Stimulated activated CD4-positive, alpha-beta T cell treated with anti-CD3 and anti-CD28 coated beads, Interleukin-2, amount 100 ng/mL, for 24 hours (primary cell): ENCODE results near the gene GALC.
"Not testable (repeated sequence)": the region's sequence is repeated elsewhere in the genome, so short reads cannot be mapped to it uniquely, and the experiment has no call there.

Source experiments
- DNase-seq, 2 donors: peaks; one replicate each; pipeline ENCODE4 v3.0.0-alpha.2; 2020

The GALC gene

DNA sequence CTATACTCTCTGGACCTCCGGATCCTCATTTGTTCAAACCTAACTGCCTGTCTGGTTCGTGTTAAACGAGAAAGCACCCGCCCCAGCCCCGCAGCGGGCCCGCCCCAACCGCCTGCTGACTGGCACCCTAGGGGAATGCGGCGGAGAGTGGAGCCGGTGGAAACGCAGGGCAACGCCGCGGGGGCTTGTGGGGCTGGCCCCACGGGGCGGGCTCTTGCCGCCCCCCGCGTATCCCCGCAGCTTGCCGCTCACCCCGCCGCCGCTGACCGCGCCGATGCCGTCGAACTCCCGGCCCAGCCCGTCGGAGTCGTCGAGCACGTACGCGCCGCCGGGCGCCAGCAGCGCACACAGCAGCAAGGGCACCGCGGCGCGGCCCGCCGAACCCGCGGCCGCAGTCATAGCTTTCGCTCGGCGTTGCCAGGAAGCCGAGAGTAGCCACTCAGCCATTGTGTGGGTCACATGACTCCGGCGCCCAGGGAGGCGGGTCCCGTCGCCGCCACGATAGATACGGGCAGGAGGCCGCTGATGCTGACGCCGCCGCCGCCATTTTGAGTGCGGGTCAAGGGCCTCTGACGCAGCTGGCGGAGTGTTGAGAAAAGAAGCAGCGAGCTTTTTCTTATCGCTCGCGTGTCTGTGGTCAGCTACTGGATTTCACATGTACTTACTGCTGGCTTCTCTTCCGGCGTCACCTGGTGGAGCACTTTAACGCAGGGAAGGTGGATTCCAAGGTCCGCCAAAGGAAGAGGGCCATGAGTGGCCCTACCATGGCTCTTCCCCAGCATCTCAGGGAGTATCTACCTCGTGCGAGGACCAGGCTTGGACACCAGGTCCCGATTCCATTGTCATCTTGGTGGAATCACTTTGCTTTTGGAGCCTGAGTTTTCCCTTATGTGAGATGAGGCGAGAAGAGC is at the start of gene GALC:
TSS of gene GALC (minus strand) at position 465 of the 911 bp plus-strand sequence. CDS start at position 447, 18 bp downstream.
- peak; percentile 94 to 95 for DNase-seq

DNA sequence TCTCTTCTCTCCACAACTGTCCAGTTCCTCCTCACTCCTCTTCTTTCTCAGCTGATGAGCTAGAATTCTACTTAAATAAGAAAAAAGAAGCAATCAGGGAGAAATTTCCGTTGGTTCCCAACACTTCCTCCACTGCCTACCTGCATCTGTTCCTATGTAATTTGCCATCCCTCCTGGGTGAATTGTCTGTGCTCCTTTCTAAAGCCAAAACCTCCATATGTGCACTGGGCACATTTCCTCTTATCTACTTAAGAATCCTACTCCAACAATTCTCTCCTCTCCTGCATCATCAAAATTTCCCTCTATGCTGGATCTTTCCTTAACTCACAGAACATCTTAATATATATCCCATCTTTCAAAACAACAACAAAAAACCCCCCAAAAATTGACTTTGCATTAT is 47.2 kb upstream of the GALC start:
- no peak for DNase-seq

DNA sequence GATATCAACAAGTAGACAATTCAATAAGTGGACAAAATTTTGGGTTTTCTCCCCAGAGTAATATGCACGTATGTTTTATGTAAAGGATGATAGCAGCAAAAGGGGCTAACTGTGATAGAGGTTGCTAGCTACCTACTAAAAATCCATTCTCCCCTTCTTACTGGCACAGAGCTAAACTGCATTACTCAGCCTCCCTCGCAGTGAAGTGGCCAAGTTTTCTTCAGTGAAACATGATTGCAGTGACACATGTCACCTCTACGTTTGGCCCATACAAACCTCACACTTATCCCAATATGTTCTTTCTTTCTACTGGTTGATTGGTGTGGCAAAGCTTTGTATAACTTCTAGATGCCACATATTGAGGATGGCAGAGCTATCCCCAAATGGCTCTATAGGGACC is 46.2 kb upstream of the GALC start:
- DNase-seq: no peak

DNA sequence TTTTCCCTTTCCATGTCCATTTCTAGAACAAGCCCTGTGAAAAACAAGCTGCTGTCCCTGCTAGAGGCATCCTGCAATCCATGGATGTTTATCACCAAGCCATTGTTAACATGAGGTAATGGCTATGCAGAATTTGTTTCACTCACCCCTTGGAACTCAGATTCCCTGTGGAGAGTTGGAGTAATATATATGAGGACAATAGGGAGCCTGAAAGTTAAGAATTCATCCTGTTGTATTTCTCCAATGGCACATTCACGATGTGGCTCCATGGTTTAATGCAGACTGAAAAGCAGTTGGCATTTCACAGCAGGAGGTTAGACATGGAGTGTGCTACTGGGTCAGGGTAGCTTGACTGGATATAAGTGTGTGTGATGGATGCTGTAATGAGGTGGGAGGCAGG is 44.3 kb upstream of the GALC start:
- DNase-seq: no peak

DNA sequence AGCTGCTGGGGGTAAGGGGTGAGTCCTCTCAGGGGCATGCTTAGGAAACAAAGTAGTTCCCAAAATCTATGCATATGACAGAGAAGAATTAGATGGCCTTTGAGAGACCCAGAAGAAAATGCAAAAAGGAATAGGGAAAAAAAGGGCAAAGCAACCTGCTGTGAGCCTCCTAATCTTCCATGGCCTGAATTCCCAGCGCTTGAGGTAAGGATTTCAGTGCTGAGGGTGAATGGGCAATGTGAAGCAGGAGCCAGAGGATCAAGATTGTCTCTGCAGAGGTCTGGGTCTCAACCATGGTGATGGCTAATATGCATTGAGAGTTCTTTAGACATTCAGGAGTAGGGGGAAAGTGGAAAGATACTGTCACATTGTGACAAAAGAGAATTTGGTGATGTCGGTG is 43.4 kb upstream of the GALC start:
- DNase-seq: no peak

DNA sequence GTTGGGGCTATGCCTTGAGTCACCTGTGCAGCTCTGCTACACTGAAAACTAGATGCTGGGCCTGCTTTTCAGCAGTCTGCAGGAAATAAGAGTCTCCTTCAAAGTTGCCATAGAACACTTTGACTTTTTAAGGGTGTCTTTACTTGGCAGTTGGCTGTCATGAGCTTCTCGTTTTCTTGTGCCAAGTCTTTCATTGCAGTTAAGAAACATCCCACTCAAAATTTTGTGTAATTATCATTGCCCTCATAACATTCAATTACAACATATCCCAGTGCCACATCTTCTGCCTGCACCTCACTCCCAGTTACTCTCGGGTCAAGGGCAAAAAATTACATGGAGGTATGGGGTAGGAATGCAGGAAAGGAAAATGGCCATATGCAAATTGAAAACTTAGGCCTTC is 41.1 kb upstream of the GALC start:
- DNase-seq: no peak

DNA sequence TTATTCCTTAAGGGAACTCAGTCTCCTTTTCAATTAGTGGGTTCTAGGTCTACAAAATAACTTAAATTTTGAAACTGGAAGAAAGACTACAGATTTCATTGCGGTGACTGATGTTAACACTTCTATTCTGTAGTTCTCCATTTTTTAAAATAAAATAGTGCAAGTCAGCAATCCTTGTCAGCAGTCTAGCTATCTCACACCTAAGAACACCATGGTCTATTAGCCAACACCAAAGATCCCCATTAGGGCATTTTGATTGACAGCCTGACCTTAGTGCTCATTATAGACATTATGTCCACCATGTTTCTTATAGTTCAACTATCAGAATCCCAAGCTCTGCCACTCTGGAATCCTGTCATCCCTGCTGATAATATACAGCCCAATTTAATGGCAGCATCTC is 39.4 kb upstream of the GALC start:
- DNase-seq: no peak

DNA sequence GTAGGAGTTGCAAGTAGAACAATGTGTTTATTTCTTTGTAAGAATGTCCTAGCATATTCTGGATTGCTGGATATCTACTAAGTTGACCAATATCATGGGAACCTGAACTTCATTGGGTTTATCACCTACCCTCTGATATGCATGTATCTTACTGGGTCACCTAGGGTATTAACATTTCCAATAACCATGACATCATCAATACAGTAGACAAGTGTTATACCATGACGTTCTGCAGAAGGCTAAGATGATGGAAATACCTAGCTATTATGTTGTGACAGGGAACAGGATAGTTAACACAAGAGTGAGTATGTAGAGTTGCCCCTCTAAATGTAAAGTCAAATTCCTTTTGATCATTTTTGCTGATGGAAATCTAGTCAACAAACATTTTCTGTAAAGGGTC is 37.9 kb upstream of the GALC start:
- DNase-seq: no peak

DNA sequence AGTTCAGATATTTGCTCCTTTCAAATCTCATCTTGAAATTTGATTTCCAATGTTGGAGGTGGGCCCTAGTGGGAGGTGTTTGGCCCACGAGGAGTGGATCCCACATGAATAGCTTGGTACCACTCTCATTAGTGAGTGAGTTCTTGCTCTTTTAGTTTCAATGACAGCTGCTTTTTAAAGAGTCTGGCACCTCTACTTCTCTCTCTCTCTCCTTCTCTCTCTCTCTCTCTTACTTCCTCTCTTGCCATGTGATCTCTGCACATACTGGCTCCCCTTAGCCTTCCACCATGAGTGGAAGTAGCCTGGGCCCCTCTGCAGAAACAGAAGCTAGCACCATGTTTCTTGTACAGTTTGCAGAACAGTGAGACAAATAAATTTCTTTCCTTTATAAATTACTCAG is 37.1 kb upstream of the GALC start:
- no peak for DNase-seq

DNA sequence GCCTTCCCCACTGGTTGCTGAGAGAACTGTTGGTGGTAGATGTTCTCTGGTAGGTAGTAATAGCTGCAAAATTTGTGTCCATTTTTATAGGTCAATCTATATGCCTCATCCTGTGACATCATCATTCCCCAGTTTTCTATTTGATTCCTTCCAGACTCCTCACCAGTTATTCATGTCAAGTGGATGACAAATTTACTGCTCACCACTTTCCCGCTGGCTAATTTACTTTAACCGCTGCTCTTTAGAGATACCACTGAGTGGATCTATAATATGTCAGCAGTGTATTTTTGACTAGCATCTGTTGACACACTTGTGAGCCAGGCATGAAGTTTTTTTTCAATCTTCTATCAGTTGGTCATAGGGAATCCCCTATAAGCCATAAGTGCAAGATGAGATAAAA is 36.5 kb upstream of the GALC start:
- DNase-seq: no peak

DNA sequence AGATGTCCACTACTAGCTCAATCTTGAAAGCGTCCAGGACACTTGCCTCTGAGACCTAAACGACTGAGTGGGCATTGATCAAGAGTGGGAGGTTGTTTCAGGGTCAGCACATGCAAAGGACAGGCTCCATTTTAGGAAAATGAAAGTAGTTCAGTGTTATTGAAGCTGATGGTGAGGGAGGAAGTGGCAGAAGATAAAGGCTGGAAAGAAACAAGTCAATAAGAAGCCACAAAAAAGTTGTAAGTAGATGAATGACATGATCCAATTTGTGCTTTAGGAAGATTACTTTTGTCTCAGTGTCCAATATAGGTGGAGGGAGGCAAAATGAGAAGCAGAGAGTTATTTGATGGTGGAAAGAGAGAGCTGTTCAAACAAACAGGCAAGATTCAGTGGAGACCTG is 33.9 kb upstream of the GALC start:
- DNase-seq: no peak

DNA sequence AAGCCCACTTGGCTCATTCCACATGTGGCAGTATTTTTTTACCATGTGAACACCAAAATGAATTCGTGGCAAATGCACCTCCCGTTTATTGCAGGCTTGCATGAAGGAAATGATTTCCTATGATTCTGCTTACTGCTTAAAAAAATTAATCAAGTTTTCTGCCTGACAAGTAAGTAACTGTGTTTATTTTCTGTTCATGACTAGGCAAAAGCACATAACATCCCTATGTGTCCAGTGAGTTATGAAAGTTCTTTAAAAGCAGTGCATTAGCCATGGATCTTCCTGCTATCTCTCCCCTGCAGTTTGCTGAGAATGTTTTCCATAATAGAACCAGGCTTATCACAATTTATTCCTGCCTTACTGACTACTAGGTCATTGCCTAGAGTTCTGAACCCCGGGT is 32.3 kb upstream of the GALC start:
- no peak for DNase-seq

DNA sequence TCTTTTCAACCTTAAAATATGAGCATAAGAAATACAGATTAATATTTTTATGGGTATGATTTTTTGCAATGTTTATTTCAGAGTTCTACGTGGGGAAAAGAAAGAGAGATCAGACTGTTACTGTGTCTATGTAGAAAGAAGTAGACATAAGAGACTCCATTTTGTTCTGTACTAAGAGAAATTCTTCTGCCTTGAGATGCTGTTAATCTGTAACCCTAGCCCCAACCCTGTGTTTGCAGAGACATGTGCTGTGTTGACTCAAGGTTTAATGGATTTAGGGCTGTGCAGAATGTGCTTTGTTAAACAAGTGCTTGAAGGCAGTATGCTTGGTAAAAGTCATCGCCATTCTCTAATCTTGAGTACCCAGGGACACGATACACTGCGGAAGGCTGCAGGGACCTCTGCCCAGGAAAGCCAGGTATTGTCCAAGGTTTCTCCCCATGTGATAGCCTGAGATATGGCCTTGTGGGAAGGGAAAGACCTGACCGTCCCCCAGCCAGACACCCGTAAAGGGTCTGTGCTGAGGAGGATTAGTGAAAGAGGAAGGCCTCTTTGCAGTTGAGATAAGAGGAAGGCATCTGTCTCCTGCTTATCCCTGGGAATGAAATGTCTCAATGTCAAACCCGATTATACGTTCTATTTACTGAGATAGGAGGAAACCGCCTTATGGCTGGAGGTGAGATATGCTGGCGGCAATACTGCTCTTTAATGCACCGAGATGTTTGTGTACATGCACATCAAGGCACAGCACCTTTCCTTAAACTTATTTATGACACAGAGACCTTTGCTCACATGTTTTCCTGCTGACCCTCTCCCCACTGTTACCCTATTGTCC is 31.5 kb upstream of the GALC start:
- not testable (repeated sequence) for DNase-seq

DNA sequence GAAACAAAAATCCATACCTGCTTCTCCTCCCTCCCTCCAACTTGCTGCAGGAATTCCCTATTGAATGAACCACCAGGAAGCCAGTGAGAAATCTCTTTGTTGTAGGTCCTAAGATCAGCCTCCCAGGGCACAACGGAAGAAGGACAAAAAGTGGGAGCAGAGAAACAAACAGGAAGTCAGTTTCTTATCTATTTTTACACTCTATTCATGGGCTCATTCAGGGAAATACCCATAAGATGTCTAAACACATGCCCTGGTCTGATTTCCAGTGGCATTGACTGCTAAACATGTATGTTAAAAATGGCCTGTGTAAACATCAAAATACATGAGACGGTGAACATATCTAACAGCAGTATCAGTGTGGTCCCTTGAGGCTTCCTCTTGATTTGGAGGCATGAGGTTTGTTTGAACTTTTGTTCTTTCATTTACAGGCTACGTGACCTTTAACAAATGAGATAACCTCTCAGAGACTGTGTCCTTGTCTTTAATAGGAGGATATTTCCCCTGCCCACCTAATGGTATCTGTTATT is 30.7 kb upstream of the GALC start:
- DNase-seq: no peak

DNA sequence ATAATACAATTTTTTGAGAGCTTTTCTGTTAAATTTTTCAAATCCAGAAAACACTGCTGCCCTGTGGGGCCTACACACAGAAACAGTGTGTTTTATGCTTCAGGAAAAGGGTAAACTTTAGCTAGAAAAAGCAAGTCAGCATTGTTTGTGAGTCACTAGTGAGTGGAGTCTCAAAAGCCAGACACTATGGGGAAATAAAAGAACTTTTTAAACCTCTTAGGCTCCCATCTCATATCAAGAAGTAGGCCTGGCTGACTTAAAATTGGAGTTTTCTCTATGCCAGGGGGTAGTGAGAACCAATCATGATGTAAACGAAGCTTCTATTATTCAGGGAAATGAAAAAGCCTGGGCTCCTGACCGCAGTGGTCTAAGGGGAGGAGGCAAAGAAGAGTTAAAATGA is 24.6 kb upstream of the GALC start:
- no peak for DNase-seq

DNA sequence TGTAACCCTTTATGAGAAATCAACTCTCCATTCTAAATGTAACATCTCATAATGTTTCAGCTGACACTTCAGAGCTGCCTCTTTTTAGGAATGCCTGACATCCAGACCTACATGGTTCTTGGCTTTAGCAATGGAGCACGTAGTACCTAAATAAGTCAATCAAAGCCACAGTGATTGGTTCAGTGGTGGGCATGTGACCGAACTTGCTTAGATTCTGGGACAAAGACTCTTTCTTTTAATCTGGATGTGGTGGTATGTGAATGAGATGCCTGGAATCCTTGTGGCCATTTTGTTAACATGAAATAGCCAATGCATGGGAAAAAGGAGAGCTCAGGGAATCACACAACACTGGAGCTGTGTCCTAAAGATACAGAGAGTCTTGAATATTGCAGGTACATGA is 23.8 kb upstream of the GALC start:
- DNase-seq: no peak

DNA sequence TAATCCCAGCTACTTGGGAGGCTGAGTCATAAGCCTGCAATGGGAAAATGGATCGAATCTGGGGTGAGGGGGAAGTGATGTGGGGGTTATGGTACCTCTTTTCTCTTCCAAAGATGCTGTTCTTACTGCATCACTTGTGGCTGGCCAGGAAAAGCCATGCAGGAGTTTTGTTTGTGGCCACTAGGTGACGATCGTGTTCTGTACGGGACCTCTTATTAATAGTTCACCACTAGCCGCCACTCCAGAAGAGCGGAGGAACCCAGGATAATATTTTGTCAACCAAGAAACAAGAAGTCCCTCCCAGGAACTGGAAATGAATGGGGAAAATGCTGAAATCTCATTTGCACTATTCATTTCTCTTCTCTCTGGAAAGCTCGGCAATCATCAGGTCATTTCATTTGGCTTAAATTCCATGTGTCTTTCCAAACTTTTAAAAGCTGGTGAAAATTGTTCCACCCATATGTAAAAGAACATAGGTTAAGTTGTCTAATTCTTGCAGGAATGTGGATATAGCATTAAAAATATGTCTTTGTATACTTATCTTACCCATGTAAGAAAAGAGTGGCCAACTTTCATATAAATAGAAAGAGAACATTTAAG is 20.9 kb upstream of the GALC start:
- peak; percentile 25 to 36 for DNase-seq

DNA sequence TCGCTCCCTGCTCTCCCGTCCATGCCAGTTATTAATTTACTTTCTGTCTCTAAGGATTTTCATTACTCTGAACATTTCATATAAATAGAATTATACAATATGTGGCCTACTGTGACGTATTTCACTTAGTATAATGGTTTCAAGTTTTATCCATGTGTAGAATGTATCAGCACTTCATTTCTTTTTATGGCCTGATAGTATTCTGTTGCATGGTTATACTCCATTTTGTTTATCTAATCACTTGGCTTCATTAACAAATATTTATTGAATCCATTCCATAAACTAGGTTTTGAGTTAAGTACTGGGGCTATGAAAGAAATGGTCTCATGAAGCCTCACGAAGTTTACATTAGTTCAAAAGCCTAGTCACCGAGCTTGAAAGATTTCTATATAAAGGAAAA is 19.5 kb upstream of the GALC start:
- no peak for DNase-seq

DNA sequence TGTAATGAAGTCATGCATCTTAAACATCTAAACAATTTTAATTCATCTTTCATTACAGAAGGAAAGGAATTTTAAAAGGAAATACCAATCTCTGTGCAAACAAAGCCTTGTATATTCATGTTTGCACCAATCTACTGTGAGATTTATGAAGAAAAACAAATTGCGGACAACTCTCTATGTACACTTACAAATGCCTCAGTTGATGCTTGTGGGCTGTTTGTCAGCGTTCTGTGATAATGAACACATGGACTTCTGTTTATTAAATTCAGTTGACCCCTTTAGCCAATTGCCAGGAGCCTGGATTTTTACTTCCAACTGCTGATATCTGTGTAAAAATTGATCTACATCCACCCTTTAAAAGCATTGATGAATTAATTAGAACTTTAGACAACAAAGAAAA is 17.3 kb upstream of the GALC start:
- no peak for DNase-seq

DNA sequence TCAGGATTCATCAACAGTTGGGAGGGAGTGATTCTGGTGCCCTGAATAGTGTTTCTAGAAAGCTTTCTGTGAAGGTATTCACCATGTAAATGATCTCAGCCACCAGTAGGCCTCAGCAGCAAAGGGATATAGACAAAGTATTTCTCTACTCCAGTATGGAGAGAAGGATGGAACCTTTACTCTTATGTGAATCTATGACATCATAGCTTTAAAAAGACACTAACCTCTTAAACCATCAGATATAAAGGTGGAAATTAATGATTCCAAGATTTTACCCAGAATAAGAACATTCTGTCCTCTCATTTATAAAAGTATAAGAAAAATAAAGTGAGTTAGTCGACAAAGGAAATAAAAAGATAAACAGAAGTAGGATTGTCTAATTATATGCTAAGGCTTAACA is 16.5 kb upstream of the GALC start:
- no peak for DNase-seq

DNA sequence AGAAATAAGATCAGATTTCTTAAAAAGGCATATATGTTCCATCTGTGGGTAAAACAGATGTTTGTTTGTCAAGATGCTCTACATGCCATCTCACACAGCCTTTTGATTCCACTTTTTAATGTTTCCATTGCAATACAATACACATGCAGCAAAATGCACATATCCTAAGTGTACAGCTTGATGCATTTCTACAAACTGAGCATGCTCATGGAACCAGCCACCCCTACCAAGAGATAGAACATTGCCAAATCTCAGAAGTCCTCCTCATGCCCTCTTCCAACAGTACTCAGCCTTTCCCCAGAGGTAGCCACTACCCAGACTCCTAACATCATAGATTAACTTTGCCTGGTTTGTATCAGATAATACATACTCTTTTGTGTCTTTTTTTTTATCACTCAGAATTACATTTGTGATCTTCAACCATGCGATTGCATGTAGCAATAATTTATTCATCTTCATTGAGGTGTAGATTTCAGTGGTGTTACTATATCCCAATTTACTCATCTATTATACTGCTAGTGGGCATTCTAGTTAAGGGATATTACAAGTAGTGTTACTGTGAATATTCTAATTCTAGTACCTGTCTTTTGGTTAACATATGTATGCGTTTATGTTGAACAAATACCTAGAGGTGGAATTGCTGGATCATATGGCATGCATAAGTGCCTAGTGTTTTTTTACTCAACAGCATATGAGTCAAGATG is 15.2 kb upstream of the GALC start:
- DNase-seq: no peak

DNA sequence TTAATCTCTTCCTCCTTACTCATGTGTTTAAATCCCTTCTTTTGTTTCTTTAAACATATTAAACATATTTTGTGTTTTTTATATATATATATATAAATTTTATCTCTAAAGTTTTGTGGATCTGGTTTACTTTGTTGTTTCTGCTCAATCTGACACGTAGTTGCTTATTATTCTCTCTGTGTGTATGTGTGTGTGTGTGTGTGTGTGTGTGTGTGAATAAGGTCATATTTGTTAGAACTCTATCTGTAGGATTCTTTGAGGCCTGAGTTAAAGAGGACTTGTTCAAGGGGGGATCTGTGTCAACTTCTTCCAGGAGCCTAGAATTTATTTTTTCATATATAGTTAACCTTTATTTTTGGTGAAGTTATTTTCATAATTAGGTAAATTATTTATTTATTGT is 14.6 kb upstream of the GALC start:
- DNase-seq: no peak
